ENCODE data around the gene ST7L. TPM values are rescaled to one million over a fixed set of nuclear protein-coding genes. Genes with fewer than 3 reads are reported as not detected.

Gene ST7L
- total RNA-seq, 1 donor from 2014 or later, result 14.8 TPM

DNA sequence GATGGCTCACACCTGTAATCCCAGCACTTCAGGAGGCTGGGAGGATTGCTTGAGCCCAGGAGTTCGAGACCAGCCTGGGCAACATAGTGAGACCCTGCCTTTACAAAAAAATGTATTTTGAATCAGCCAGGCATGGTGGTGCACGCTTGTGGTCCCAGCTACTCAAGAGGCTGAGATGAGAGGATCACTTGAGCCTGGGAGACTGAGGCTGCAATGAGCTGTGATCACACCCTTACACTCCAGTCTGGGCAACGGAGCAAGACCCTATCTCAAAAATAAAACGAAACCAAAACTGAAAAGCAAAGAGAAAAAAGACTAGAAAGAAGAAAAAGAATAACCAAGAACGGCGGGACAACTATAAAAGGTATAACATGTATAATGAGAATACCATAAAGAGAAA, 125.6 kb downstream of the ST7L start:
- Mint-ChIP-seq H3K4me3 (ENCODE audit: unreplicated experiment) (no peak overlapping the region), H3K4me1 (ENCODE audit: low read depth, unreplicated experiment) (no peaks in the 10 kb centered on the region), H3K36me3 (ENCODE audit: low read depth, unreplicated experiment) (peaks cover 4% of the 10 kb centered on the region), H3K27ac (ENCODE audit: unreplicated experiment) (no peak overlapping the region), H3K9me3 (ENCODE audit: unreplicated experiment) (peaks cover 2% of the 10 kb centered on the region), H3K27me3 (ENCODE audit: low read depth, unreplicated experiment) (peaks cover 7% of the 10 kb centered on the region)
- H3K4me1 ChIP-seq (ENCODE audit: insufficient read depth, low read length), result no peaks in the 10 kb centered on the region
- no peak overlapping the region for H3K27ac ChIP-seq (ENCODE audit: low read depth, low read length)
- H3K9me3 ChIP-seq (ENCODE audit: insufficient read depth, low read depth, low read length), result no peaks in the 10 kb centered on the region
- no peak overlapping the region for H2AFZ ChIP-seq (ENCODE audit: low read depth, low read length)
- H4K20me1 ChIP-seq (ENCODE audit: insufficient read depth, low read length), result no peaks in the 10 kb centered on the region
- FAIRE-seq, result no peak
- TF ChIP-seq EZH2 (IDR thresholded peaks at IDR 0.05; ENCODE audit: insufficient read depth, low read length) (no peak), CTCF (IDR thresholded peaks at IDR 0.05; ENCODE audit: insufficient read depth, low read depth, low read length) (no peak)
- H3K9ac ChIP-seq (ENCODE audit: low read length), result no peak overlapping the region
- H3K79me2 ChIP-seq (ENCODE audit: insufficient read depth, low read length), result no peaks in the 10 kb centered on the region
- H3K36me3 ChIP-seq (ENCODE audit: insufficient read depth, low read length), result no peaks in the 10 kb centered on the region
- no peaks in the 10 kb centered on the region for H3K27me3 ChIP-seq (ENCODE audit: insufficient read depth, low read length)
- DNase-seq (ENCODE audit: low read depth), result no peak
- no peak overlapping the region for H3K4me3 ChIP-seq (ENCODE audit: insufficient read depth, low read depth, low read length)
- H3K4me2 ChIP-seq (ENCODE audit: low read length), result no peak overlapping the region

DNA sequence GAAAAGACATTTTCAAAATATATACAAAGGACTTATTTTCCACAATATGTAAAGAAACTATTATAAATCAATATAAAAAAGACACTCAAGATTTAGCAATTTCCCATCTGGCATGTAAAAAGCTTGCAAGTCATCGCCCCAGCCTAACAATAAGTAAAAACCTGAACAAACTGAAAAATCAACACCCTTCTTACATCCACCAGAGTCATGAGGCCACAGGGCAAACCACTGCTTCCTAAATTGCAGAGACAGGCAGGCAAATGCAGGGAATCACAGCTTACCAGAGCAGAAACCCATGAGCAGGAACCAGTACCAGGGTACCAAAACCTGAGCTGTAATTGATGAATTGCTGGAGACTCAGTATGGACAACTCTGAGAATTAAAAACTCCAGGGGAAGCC, 126.9 kb downstream of the ST7L start:
- no peak overlapping the region for H3K4me3 Mint-ChIP-seq (ENCODE audit: unreplicated experiment)

More for the DNA sequence above, 126.9 kb downstream of the ST7L start:
- no peak for TF ChIP-seq EZH2 (IDR thresholded peaks at IDR 0.05; ENCODE audit: insufficient read depth, low read length)
- no peak for TF ChIP-seq CTCF (IDR thresholded peaks at IDR 0.05; ENCODE audit: insufficient read depth, low read depth, low read length)
- no peak for DNase-seq (ENCODE audit: low read depth)
- Histone ChIP-seq H3K4me3 (ENCODE audit: insufficient read depth, low read depth, low read length) (no peak overlapping the region), H3K36me3 (ENCODE audit: insufficient read depth, low read length) (no peaks in the 10 kb centered on the region), H3K4me2 (ENCODE audit: low read length) (no peak overlapping the region), H3K4me1 (ENCODE audit: insufficient read depth, low read length) (no peaks in the 10 kb centered on the region), H3K9ac (ENCODE audit: low read length) (no peak overlapping the region), H4K20me1 (ENCODE audit: insufficient read depth, low read length) (no peaks in the 10 kb centered on the region), H3K9me3 (ENCODE audit: insufficient read depth, low read depth, low read length) (no peaks in the 10 kb centered on the region), H3K27me3 (ENCODE audit: insufficient read depth, low read length) (no peaks in the 10 kb centered on the region), H3K27ac (ENCODE audit: low read depth, low read length) (no peak overlapping the region), H2AFZ (ENCODE audit: low read depth, low read length) (no peak overlapping the region), H3K79me2 (ENCODE audit: insufficient read depth, low read length) (no peaks in the 10 kb centered on the region)
- Mint-ChIP-seq H3K36me3 (ENCODE audit: low read depth, unreplicated experiment) (peaks cover 4% of the 10 kb centered on the region), H3K27me3 (ENCODE audit: low read depth, unreplicated experiment) (peaks cover 7% of the 10 kb centered on the region), H3K9me3 (ENCODE audit: unreplicated experiment) (peaks cover 2% of the 10 kb centered on the region), H3K4me1 (ENCODE audit: low read depth, unreplicated experiment) (no peaks in the 10 kb centered on the region), H3K27ac (ENCODE audit: unreplicated experiment) (no peak overlapping the region)
- no peak for FAIRE-seq

Data from astrocyte (in vitro differentiated cells and primary cell).